Testis (tissue), 3 donors: ENCODE results near the gene RAD50. TPM values are rescaled to one million over a fixed set of nuclear protein-coding genes. Genes with fewer than 3 reads are reported as not detected.

Source experiments
- DNase-seq: peaks from one replicate; pipeline ENCODE4 v3.0.0-alpha.2; 2019
- H3K27ac ChIP-seq, 2 donors: fragments of 200-600 bp; sonication (generic); one replicate each; pipeline ENCODE4 v1.5.1; 2019
- H3K27me3 ChIP-seq: fragments of 200-600 bp; sonication (generic); one replicate; pipeline ENCODE4 v1.5.1; 2019
- H3K36me3 ChIP-seq: fragments of 200-600 bp; sonication (generic); one replicate; pipeline ENCODE4 v1.5.1; 2017; ENCODE audit warnings: low read depth; ENCODE audit errors: missing control alignments
- H3K4me1 ChIP-seq: fragments of 200-600 bp; sonication (generic); one replicate; pipeline ENCODE4 v1.5.1; 2019
- H3K4me3 ChIP-seq, 2 donors: fragments of 200-600 bp; sonication (generic); one replicate each; pipeline ENCODE4 v1.5.1; 2017 to 2019
- H3K9me3 ChIP-seq: fragments of 200-600 bp; sonication (generic); one replicate; pipeline ENCODE4 v1.5.1; 2017
- POLR2A ChIP-seq: fragments of 450-650 bp; IDR thresholded peaks from one replicate; pipeline ENCODE4 v1.6.1; 2017; ENCODE audit warnings: antibody characterized with exemption, mild to moderate bottlenecking, moderate library complexity
- WGBS, 2 donors: methylation state at CpG; one replicate each; pipeline ENCODE4 v1.1.5; 2018; 5-methylcytosine and 5-hydroxymethylcytosine counted together
- intact Hi-C: fragments of 100-400 bp; cut with DNase I; formaldehyde crosslinking; loops from one replicate; pipeline ENCODE4 v1.15.1; 2023; ENCODE audit warnings: low total_unique reads
- polyA plus RNA-seq: library from polyadenylated mRNA; stranded (reverse); fragments of 350-450 nt; fragmentation: Illumina TruSeq; extraction: RNeasy Lipid Tissue Mini Kit (QIAGEN cat#74804); gene quantifications from one replicate; pipeline ENCODE4 v1.2.3, GENCODE V29; 2014; ENCODE audit warnings: low read depth, low replicate concordance; ENCODE audit not compliant: insufficient read depth
- total RNA-seq, 2 donors: library from RNA; depleted of rRNA; stranded (reverse); fragments of >200 nt; gene quantifications; one replicate each; pipeline ENCODE4 v1.2.3, GENCODE V29; 2016
- TF ChIP-seq, protein P1 (sequence below), 3 experiments: fragments of 450-650 bp in 2 of 3; fragments of 200-600 bp in 1 of 3; sonication (generic) in 1 of 3; IDR thresholded peaks; one replicate each; pipeline ENCODE4 v1.5.1; 2016 to 2019; ENCODE audit warnings: antibody characterized with exemption in 3 of 3, mild to moderate bottlenecking in 2 of 3, moderate library complexity in 1 of 3

The RAD50 gene
- total and polyA plus RNA-seq, 3 donors from 2014 or later, result 5.0 to 41.6 (median 38.6) TPM

DNA sequence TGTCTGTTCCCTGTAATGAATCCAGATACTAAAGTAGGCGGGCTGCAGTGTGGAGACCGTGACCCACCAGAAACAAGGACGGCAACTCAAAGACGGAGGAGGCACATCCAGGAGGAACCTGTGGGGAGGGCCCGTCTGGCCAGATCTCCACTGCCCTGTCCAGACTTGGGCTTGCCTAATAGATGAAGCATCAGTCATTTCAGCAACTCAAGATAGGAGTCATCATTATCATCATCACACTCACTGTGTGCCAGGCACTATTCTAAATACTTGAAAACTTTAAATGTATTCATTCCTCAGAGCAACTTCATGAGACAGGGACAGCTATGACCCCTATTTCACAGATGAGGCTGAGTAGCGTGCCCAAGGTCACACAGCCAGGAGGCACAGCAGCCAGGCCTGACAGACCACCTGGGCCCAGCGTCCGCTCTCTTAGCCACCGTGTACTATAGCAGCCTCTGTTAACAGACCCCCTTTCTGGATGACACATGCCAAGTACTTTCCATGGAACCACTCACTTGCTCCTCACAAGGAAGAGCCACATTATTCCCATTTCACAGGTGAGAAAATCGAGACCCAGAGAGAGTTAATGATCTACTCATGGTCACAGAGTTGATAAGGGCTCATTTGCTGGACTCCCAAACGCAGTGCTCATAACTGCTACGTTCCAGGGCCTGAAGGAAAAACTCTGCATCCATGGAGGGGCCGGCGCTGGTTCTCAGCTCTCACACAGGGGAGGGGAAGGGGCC lies 112.1 kb downstream of the RAD50 start:
- no peaks in the 10 kb centered on the region for H3K9me3 ChIP-seq
- no peak for TF ChIP-seq POLR2A
- TF ChIP-seq, protein P1, sequence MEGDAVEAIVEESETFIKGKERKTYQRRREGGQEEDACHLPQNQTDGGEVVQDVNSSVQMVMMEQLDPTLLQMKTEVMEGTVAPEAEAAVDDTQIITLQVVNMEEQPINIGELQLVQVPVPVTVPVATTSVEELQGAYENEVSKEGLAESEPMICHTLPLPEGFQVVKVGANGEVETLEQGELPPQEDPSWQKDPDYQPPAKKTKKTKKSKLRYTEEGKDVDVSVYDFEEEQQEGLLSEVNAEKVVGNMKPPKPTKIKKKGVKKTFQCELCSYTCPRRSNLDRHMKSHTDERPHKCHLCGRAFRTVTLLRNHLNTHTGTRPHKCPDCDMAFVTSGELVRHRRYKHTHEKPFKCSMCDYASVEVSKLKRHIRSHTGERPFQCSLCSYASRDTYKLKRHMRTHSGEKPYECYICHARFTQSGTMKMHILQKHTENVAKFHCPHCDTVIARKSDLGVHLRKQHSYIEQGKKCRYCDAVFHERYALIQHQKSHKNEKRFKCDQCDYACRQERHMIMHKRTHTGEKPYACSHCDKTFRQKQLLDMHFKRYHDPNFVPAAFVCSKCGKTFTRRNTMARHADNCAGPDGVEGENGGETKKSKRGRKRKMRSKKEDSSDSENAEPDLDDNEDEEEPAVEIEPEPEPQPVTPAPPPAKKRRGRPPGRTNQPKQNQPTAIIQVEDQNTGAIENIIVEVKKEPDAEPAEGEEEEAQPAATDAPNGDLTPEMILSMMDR (IDR thresholded peaks at IDR 0.05), result no peak
- H3K27ac ChIP-seq, result no peak overlapping the region
- no peaks in the 10 kb centered on the region for H3K27me3 ChIP-seq
- peaks cover 6% of the 10 kb centered on the region for H3K4me1 ChIP-seq
- H3K4me3 ChIP-seq, result no peak overlapping the region
- intact Hi-C loops, result no loop called here
- H3K36me3 ChIP-seq, result no peaks in the 10 kb centered on the region
- DNase-seq, result no peak
- WGBS, 2 donors, result 80 to 86% methylated on average over 14 of the region's 14 CpGs

DNA sequence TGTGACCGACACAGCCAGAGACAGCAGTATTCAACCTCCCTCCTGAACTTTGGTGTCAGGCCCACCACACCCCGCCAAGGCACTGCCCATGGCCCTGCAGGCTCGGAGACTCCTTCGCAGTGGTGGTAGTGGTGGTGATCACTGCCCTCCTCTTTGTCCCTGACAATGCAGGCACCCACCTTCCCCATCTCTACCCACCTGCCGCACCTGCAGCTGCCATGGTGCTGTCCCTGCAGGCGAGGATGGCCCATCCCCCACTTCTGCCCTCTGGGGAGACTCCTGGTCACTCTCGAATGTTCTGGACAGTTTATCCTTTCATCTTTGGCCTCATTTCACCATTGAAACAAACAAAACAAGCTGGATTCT lies 112.7 kb downstream of the RAD50 start:
- peaks cover 2% of the 10 kb centered on the region for H3K4me1 ChIP-seq
- H3K4me3 ChIP-seq, result no peak overlapping the region
- no peaks in the 10 kb centered on the region for H3K9me3 ChIP-seq
- TF ChIP-seq, protein P1 (IDR thresholded peaks at IDR 0.05), result no peak
- no peak for TF ChIP-seq POLR2A
- WGBS, 2 donors, result 81 to 82% methylated on average over 5 to 7 of the region's 7 CpGs
- DNase-seq, result no peak
- intact Hi-C loops, result no loop called here
- no peaks in the 10 kb centered on the region for H3K27me3 ChIP-seq
- no peaks in the 10 kb centered on the region for H3K36me3 ChIP-seq
- no peak overlapping the region for H3K27ac ChIP-seq

DNA sequence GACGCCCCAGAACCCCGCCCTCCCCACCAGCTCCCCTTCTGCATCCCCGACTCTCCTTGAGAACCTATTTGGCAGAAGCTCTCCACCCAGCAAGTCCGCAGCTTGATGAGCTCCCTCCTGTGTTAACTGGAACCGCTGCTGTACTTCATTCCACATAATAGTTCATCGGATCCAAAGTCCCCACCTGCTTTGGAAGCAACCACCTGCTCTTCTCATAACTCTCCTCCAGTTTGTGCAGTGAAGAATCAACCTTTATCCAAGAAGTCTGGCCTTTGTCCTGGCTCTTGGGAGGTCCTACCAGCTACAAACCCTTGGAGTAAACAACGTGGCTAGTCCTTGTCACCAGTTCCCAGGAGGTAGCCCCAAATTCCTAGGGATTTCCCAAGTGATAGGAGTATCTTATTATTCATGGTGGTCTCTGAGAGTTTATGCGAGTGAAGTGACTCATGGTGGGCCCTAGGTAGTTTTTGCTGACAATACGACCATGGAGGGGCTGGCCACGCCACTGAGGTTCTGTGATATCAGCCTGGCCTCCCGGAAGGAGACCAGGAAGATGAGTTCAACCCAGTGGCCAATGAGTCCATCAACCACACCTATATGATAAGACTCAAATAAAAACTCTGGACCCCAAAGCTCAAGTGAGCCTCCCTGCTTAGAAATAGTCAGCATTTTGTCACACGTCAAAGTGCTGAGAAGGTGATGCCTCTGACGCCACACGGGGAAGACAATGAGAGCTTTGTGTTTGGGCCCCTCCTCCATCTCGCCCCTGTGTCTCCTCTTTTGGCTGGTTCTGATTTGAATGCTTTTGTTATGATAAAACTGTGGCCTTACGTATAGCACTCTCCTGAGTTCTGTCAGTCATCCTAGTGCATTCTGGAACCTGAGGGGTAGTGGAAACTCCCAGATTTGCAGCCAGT lies 113.4 kb downstream of the RAD50 start:
- intact Hi-C loops, result no loop called here
- TF ChIP-seq POLR2A, result no peak
- TF ChIP-seq, protein P1 (IDR thresholded peaks at IDR 0.05), result no peak
- H3K36me3 ChIP-seq, result no peaks in the 10 kb centered on the region
- no peaks in the 10 kb centered on the region for H3K4me1 ChIP-seq
- 80 to 86% methylated on average over 16 of the region's 16 CpGs for WGBS, 2 donors
- H3K27me3 ChIP-seq, result no peaks in the 10 kb centered on the region
- no peak for DNase-seq
- no peaks in the 10 kb centered on the region for H3K9me3 ChIP-seq
- no peak overlapping the region for H3K27ac ChIP-seq
- no peak overlapping the region for H3K4me3 ChIP-seq

DNA sequence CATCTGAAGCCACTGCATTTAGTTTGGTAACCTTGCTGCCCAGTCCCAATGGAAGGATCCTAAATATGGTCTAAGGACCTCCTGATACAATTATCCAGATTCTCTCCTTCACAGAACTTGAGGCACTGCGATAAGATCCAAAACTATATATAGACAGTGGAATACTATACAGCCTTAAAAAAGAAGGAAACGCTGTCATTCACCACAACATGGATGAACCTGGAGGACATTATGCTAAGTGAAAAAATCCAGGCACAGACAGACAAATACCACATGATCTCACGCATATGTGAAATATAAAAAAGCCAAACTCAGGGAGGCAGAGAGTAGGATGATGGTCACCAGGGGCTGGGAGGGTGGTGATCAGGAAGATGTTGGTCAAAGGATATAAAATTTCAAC lies 114.2 kb downstream of the RAD50 start:
- no peaks in the 10 kb centered on the region for H3K36me3 ChIP-seq
- intact Hi-C loops, result no loop called here
- no peak overlapping the region for H3K27ac ChIP-seq
- TF ChIP-seq, protein P1 (IDR thresholded peaks at IDR 0.05), result no peak
- no peak for TF ChIP-seq POLR2A
- no peak for DNase-seq
- H3K4me1 ChIP-seq, result no peaks in the 10 kb centered on the region
- H3K4me3 ChIP-seq, result no peak overlapping the region
- H3K27me3 ChIP-seq, result no peaks in the 10 kb centered on the region
- 96 to 98% methylated on average over 3 of the region's 3 CpGs for WGBS, 2 donors
- H3K9me3 ChIP-seq, result no peaks in the 10 kb centered on the region
